SK-MEL-5 (cell line): ENCODE measurements around the gene GCH1. TPM values are rescaled to one million over a fixed set of nuclear protein-coding genes. Genes with fewer than 3 reads are reported as not detected.
A peak's percentile ranks its signal among the peaks of the same experiment; 100 is the strongest.
"Not testable (repeated sequence)": the region's sequence is repeated elsewhere in the genome, so short reads cannot be mapped to it uniquely, and the experiment has no call there.

ENCODE experiments used
- DNase-seq: peaks from one replicate; pipeline ENCODE4 v3.0.0-alpha.2; 2016; ENCODE audit warnings: low read depth, low spot score
- in situ Hi-C: cut with HindIII; loops from 2 replicates; pipeline ENCODE4 v1.10.0; 2016; ENCODE audit warnings: low sequenced_read_pairs, high pct_unique_total_duplicates, low pct_unique_long_range_greater_than_20kb
- total RNA-seq: library from RNA; depleted of rRNA; stranded (reverse); fragments of >200 nt; shearing (Covaris generic); gene quantifications from 2 replicates; pipeline ENCODE4 v1.2.3, GENCODE V29; 2014

The GCH1 gene
- total RNA-seq, 1 experiment from 2014 or later: 3.9 TPM

GRCh38 chr14:54881761-54882401 is 20.7 kb downstream of the GCH1 start:
- DNase-seq: no peak

GRCh38 chr14:54881235-54881760 is 21.3 kb downstream of the GCH1 start:
- in situ Hi-C loops: no loop called here
- DNase-seq: no peak

More at GRCh38 chr14:54881761-54882401, 20.7 kb downstream of the GCH1 start:
- in situ Hi-C loops: no loop called here

DNA sequence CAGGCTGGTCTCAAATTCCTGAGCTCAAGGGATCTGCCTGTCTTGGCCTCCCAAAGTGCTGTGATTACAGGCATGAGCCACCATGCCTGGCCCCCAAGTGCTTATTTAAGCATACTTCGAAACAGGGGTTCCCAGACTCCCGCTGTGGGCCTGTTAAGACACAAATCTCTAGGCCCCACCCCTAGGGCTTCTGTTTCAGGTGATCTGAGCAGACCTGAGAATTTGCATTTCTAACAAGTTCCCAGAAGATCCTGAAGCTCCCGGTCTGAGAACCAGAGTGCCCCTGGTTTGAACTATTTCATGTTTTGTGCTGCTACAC is 25.0 kb downstream of the GCH1 start:
- no peak for DNase-seq
- in situ Hi-C loops: no loop called here

GRCh38 chr14:54877015-54877702 is 25.5 kb downstream of the GCH1 start:
- in situ Hi-C loops: no loop called here
- DNase-seq: no peak

GRCh38 chr14:54875648-54876047 is 27.0 kb downstream of the GCH1 start:
- DNase-seq, in situ Hi-C loops: not testable (repeated sequence)

GRCh38 chr14:54870154-54871090 is 32.2 kb downstream of the GCH1 start:
- peak; percentile 7 for DNase-seq
- in situ Hi-C loops: not testable (repeated sequence)

- no peak for DNase-seq
- in situ Hi-C loops: no loop called here
These were observed 35.6 kb downstream of the GCH1 start for GRCh38 chr14:54867011-54867410.

- DNase-seq: no peak
- in situ Hi-C loops: no loop called here
These were observed 36.0 kb downstream of the GCH1 start for GRCh38 chr14:54866588-54866987.

- in situ Hi-C loops: no loop called here
- DNase-seq: no peak
These were observed 38.1 kb downstream of the GCH1 start for GRCh38 chr14:54864526-54864925.

- in situ Hi-C loops: no loop called here
These were observed 44.8 kb downstream of the GCH1 start for GRCh38 chr14:54857830-54858269.

DNA sequence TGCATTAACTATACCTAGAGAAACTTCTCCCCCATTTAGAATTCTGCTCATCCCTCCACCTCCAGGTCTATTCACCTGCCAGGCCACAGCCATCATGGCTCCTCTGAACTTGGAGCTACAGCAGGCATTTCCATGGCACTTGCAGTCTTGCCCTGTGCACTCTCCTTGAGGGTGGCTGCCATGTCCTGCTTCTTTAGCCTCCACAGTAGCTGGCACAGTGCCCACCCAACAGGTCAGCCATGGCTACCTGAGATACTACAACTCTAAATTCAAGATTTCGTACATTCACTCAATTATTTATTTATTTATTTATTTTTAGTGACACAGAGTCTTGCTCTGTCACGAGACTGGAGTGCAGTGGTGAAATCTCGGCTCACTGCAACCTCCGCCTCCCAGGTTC is 46.5 kb downstream of the GCH1 start:
- DNase-seq: no peak
- in situ Hi-C loops: no loop called here

More at GRCh38 chr14:54857830-54858269, 44.8 kb downstream of the GCH1 start:
- no peak for DNase-seq

- DNase-seq: no peak
- in situ Hi-C loops: no loop called here
These were observed 48.4 kb downstream of the GCH1 start for GRCh38 chr14:54854181-54854580.

DNA sequence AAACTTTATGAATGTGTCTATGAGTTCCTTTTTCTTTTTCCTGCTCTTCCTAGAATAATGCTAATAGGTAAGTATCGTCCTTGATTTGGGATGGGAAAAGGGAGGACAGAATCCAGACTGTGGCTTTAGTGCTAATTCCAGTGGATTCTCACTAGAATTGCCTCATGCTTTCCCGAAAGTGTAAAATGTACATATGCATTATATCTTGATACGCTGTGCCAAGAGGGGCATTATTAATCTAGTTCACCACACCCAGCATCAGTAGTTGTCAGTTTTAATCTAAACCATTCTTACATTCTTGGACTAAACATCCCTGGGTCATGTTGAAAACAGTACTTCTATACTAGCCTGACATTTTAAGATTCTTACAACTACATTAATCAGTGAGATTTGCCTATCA is 49.3 kb downstream of the GCH1 start:
- DNase-seq: no peak
- in situ Hi-C loops: no loop called here

DNA sequence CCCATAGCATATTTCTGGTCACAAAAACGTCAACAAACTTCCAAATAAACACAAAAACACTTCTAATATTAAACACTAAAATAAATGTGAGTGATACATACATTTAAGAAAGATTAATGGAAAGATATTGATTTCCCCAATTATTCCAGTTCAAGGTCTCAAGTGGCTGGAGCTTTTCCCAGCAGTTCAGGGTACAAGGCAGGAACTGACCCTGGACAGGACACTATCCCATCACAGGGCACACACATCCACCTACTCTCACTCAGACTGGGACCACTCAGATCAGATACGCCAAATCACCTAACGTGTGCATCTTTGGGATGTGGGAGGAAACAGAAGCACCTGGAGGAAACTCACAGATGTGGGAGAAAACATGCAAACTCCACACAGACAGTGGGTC is 50.4 kb downstream of the GCH1 start:
- in situ Hi-C loops: no loop called here
- DNase-seq: no peak

- no peak for DNase-seq
- in situ Hi-C loops: no loop called here
These were observed 53.7 kb downstream of the GCH1 start for GRCh38 chr14:54848910-54849309.

- DNase-seq: no peak
- in situ Hi-C loops: no loop called here
These were observed 57.0 kb downstream of the GCH1 start for GRCh38 chr14:54845641-54846040.

DNA sequence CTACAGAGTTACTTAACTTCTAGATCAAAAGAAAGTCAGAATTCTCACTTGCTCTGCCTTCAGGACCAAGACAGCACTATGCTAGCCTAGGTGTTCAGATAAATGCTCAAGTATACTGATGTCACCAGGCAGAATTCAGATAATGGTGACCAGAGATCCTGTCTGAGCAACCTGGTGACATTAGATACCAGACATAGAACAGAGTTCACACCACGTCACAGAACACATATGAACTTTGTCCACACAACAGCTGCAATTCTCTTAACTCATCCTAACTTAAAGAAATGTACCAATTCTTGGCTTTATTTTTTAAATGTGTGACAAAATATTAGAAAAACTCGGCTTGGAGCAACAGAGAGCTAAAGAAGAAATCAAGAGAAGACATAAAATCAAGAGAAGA is 58.1 kb downstream of the GCH1 start:
- in situ Hi-C loops: no loop called here
- DNase-seq: no peak

GRCh38 chr14:54840798-54841197 is 61.8 kb downstream of the GCH1 start:
- DNase-seq: no peak
- in situ Hi-C loops: no loop called here
